GM13977 (cell line): ENCODE measurements around the gene OOSP4B.
"Not testable (repeated sequence)": the region's sequence is repeated elsewhere in the genome, so short reads cannot be mapped to it uniquely, and the experiment has no call there.

Source experiments
- DNase-seq: peaks from one replicate; pipeline ENCODE4 v3.0.0; 2012; ENCODE audit warnings: low spot score
- in situ Hi-C: fragments of 300-500 bp; cut with MboI; formaldehyde crosslinking; loops from one replicate; pipeline ENCODE4 v1.12.0; 2022; ENCODE audit warnings: low sequenced_read_pairs, low pct_unique_long_range_greater_than_20kb, mixed read lengths, inconsistent platforms; ENCODE audit not compliant: unreplicated experiment
- TF ChIP-seq, protein P1 (sequence below): IDR thresholded peaks from 2 replicates; pipeline ENCODE4 v1.5.1; 2012; ENCODE audit warnings: mild to moderate bottlenecking, control low read depth; ENCODE audit not compliant: insufficient read depth; ENCODE audit errors: extremely low read depth, missing control alignments

The OOSP4B gene

GRCh38 chr11:60016881-60017280, at the start of gene OOSP4B:
Gene OOSP4B (plus strand): TSS chr11:60017181.
- no peak for DNase-seq
- in situ Hi-C loops = no loop called here
- TF ChIP-seq, protein P1, sequence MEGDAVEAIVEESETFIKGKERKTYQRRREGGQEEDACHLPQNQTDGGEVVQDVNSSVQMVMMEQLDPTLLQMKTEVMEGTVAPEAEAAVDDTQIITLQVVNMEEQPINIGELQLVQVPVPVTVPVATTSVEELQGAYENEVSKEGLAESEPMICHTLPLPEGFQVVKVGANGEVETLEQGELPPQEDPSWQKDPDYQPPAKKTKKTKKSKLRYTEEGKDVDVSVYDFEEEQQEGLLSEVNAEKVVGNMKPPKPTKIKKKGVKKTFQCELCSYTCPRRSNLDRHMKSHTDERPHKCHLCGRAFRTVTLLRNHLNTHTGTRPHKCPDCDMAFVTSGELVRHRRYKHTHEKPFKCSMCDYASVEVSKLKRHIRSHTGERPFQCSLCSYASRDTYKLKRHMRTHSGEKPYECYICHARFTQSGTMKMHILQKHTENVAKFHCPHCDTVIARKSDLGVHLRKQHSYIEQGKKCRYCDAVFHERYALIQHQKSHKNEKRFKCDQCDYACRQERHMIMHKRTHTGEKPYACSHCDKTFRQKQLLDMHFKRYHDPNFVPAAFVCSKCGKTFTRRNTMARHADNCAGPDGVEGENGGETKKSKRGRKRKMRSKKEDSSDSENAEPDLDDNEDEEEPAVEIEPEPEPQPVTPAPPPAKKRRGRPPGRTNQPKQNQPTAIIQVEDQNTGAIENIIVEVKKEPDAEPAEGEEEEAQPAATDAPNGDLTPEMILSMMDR = no peak

GRCh38 chr11:59967677-59968394, 49.1 kb upstream of the OOSP4B start:
- TF ChIP-seq, protein P1 = no peak
- no peak for DNase-seq
- in situ Hi-C loops = no loop called here

- TF ChIP-seq, protein P1 = no peak
- no peak for DNase-seq
- in situ Hi-C loops = no loop called here
Observed at GRCh38 chr11:59968395-59968783, 48.6 kb upstream of the OOSP4B start.

GRCh38 chr11:59973097-59973496, 43.9 kb upstream of the OOSP4B start:
- no peak for DNase-seq
- TF ChIP-seq, protein P1 = no peak
- in situ Hi-C loops = no loop called here

- in situ Hi-C loops = no loop called here
- TF ChIP-seq, protein P1 = no peak
- DNase-seq = no peak
Observed at GRCh38 chr11:59981106-59981770, 35.7 kb upstream of the OOSP4B start.

DNA sequence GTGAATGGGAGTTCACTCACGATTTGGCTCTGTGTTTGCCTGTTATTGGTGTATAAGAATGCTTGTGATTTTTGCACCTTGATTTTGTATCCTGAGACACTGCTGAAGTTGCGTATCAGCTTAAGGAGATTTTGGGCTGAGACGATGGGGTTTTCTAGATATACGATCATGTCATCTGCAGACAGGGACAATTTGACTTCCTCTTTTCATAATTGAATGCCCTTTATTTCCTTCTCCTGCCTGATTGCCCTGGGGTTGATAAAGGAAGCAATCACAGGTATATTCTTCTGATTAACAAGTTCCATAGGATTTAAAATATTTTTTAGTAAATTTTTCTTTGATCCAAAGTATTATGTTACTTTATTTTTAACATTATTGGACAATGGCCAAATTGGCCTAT, 34.9 kb upstream of the OOSP4B start:
- in situ Hi-C loops, DNase-seq: not testable (repeated sequence)

- no peak for DNase-seq
- TF ChIP-seq, protein P1 = no peak
- in situ Hi-C loops = no loop called here
Observed at GRCh38 chr11:59983212-59983611, 33.8 kb upstream of the OOSP4B start.
